ENCODE data around the gene LACRT.

The LACRT gene

DNA sequence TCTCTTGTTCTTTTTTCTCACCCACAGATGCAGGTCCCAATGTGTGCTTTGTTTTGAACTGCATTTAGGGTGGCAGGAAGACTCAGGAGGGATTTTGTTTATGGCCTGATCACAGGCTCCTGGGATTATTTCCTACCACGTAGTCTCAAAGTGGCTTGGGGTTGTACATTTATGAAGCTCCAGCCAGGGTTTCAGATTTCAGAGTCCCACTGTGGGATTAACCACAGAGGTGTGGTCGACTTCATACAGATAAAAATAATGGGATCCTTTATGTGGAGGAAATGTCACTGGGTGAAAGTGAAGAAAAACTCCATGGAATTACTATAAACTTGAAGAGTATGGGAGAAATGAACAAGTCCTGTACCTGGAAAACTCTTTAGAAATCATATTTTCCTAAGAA lies 32.0 kb downstream of the LACRT start:
- DNase-seq (ENCODE audit: low spot score), result no peak

DNA sequence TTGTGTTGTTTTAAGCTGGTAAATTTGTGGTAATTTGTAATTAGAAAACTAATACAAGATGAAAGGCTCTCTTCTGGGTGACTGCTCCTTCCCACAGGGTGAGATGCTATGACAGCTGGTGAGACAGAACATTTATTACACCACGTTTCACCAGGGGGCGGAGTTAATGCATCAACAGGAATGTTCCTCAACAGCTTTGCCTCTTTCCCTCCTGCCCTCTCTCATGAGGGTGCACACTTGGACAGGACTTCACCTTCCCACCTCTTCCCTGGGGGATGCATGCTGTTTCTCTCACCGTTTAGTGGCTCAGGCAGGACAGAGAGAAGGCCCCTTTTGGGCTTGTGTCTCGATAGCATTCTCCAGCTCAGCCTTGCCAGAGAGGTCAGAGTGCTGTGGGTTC lies 32.9 kb downstream of the LACRT start:
- DNase-seq (ENCODE audit: low spot score), result no peak

- DNase-seq (ENCODE audit: low spot score), result no peak
Measured at GRCh38 chr12:54598970-54599369, 35.7 kb downstream of the LACRT start.

DNA sequence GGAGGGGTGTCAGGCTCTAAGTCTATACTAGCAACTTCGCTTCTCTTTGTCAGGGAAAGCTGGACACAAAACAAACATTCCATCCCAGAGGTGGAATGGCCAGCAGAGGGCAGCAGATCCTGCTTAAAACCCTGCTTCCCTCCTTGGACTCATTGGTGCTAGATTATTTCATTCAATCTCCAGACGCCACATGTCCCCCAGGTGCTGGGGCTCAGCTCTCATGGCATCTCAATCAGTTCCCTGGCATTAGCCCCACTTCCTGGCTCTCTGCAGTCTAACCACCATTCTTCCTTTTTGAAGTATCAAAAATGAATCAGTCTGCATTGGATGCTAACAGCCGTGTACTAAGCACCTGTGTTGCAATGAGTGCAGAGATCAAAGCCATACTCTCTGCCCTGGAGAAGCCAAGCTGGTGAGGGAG lies 38.2 kb downstream of the LACRT start:
- DNase-seq (ENCODE audit: low spot score), result peak; percentile 45

DNA sequence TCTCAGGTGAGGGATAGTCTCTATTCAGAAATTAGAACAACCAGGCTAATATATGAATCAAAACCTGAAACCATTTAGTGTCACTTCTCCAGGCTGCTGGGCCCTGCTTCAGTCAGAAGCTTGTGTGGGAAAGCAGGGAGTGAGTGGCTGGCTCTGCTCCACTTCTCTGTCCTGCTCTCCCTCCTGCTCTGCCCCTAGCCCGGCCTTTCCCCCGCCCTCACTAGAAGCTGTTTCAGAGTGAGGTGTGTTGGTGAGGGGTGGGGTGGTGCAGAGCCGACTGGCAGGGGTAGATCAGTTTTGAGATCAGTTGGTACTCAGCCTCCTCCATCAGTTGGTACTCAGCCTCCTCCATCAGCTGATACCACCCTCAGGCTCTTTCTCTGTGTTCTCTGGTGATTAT lies 39.2 kb downstream of the LACRT start:
- DNase-seq (ENCODE audit: low spot score), result no peak

GRCh38 chr12:54593725-54594124 lies 41.0 kb downstream of the LACRT start:
- no peak for DNase-seq (ENCODE audit: low spot score)

DNA sequence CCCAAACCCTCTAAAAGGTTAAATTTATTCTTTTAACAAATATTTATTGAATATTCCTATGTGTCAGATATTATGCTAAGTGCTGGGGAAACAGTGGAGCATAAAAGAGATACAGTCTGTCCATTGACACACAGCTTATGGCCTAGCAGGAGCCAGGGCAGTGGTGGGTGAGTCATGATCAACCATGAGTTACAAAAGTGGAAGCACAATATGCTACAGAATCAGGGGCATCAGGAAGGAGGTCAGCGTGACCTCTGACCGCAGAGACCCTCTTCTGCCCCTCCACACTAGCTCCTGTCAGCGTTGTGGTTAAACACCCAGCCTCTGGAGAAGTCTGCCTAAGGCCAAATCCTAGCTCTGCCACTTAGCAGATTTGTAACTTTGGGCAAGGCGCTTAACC lies 41.6 kb downstream of the LACRT start:
- no peak for DNase-seq (ENCODE audit: low spot score)

DNA sequence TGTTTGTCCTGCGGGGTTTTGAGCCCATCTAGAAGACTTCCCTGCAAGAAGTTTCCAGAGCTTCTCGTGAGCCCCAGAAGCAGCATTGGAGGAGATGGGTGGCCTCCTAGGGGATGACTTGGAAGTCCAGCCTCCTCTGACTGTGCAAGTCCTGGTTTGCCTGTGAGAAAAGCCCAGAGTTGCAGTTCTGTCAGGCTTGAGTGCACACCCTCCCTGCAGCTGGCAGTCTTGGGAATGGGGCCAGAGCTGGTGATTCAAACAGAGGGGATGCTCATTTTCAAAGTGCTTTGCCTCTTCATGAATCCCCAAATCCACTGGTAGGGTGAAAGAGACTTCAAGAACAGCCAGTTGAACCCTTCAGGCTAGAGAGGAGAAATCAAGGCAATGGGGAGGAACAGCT lies 42.4 kb downstream of the LACRT start:
- DNase-seq (ENCODE audit: low spot score), result no peak

DNA sequence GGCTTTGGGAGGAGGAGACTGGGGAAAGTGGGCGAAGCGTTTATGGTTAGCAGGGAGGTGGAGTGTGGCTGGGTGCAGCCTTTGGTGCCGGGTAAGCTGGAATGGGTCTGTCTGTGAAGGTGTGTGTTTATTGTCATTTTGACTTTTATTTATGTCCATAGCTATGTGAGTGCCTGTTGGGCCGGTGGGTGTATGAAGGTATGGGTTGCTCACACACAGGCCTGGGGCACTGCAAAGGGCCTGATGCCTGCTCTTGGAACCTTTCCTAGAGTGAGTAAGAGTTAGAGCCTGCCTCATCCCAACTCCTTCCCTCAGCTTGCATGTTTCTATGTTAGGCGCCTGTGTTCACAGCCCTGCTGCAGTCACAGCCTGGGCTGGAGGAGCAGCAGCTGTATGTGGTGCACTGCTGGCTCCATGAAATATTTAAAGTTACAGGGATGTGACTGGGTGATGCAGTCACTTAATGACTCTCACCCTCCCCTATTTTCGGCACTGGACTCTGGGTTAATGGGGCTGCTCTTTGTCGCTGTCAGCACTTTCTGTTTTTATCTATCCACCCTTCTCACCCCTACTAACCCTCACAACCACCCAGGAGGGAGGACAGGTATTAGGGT lies 43.6 kb downstream of the LACRT start:
- DNase-seq (ENCODE audit: low spot score), result no peak

DNA sequence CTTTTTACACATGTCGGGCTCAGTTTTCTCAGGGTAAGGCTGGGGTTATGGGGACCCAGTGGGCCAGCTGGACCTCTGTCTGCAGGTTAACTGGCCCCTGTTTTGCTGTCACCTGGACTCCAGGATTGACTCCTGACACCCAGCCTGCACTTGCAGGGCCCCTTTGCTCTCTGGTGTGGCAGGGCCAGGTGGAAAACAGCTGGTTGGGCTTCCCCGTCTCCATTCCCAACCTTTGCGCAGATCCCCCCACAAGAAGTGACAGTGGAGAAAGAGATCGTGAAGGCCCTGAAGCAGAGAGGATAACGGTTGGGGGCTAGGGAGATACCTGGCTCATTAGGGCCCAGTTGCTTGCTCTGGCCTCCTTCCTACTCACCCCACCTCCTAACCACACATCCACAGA lies 44.7 kb downstream of the LACRT start:
- DNase-seq (ENCODE audit: low spot score), result no peak

- DNase-seq (ENCODE audit: low spot score), result no peak
Measured at GRCh38 chr12:54588890-54589267, 45.8 kb downstream of the LACRT start.

DNA sequence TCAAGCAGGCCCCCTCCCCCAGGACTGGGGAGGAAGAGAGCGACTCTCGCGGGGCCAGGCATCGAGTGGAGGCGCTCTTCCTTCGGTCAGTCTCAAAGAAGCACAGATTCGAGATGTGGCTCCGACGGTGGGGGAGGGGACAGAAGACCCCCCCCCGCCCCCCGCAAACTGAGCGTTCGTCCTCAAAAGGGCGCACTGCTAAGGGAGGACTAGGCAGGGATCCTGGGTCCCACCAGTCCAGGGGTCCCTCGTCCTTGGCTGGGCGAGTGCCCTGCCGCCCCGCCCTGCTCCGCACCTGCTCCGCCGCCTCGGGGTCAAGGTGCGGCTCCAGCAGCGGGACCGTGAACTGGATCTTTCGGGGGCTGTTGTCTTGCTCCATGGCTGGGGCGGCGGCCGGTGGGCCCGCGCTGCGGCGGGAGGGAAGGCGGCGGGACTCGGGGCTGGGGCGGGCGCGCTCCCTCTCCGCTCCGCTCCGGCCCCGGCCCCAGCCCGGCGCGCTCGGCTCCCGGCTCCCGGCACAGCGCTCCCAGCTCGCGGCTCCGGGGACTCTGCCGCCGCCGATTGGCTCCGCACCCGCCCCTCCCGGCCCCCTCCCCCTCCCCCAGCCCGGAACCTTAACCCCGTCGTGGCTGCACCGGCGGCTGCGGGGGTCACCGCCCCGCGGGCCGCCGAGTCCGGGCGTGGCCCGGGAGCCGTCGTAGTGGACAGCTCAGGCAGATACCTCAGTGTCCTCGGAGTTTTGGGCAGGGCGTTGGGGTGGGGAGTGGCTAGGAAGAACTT lies 46.4 kb downstream of the LACRT start, which contains the start of gene PPP1R1A:
TSS of gene PPP1R1A (minus strand) at position 550 of the 780 bp plus-strand sequence. CDS start at position 379, 171 bp downstream.
- no peak for DNase-seq (ENCODE audit: low spot score)

- no peak for DNase-seq (ENCODE audit: low spot score)
Measured at GRCh38 chr12:54587315-54587873, 47.3 kb downstream of the LACRT start.

DNA sequence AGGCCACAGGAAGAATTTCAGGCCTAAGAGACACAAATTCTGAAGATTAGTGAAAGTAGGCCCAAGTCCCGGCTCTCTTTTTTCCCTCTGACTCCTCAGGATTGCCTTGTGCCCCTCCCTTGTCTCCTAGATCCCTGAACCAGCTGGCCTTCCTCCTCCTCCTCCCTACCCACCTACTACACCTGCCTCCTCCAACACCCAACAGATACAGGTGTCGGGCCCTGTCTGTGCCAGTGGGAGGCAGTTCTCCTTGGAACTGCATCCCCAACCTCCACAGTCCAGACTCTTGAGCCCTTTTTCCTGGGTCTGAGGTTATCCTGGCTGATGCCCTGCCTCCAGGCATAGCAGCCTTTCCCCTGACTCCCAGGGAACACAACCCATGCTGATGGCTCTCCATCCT lies 48.1 kb downstream of the LACRT start:
- DNase-seq (ENCODE audit: low spot score), result no peak

GRCh38 chr12:54585243-54585642 lies 49.5 kb downstream of the LACRT start:
- DNase-seq (ENCODE audit: low spot score), result no peak

GRCh38 chr12:54584128-54584527 lies 50.6 kb downstream of the LACRT start:
- no peak for DNase-seq (ENCODE audit: low spot score)

GRCh38 chr12:54583726-54584125 lies 51.0 kb downstream of the LACRT start:
- no peak for DNase-seq (ENCODE audit: low spot score)

DNA sequence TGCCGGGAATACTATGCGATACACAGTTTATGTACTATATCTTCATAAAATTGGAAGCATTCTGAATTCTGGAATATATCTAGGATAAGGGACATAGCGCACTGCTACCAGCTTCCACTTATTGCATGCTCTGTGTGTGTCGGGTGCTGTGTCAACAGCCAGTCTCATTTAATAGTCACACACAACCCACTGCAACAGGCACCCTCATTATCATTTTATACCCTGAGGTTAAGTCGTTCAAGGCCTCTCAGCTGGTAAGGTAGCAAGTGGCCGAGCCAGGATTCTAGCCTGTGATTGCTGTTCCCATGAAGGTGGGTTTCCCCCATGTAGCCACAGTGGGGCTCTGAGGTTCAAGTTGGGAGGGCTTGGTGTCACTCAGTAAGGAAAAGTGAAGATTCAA lies 53.3 kb downstream of the LACRT start:
- no peak for DNase-seq (ENCODE audit: low spot score)
